COR-L47 (cell line): ENCODE measurements around the gene MTERF4.

Source experiments
- DNase-seq: peaks from one replicate; lab custom pipeline; 2025; lab: John Stamatoyannopoulos, UW

Gene MTERF4

GRCh38 chr2:241068942-241069810 is 32.9 kb downstream of the MTERF4 start:
- no peak for DNase-seq

- no peak for DNase-seq
Observed at GRCh38 chr2:241068136-241068941, 33.7 kb downstream of the MTERF4 start.

- no peak for DNase-seq
Observed at GRCh38 chr2:241067501-241068135, 34.5 kb downstream of the MTERF4 start.

- DNase-seq: no peak
Observed at GRCh38 chr2:241066893-241067341, 35.2 kb downstream of the MTERF4 start.

- no peak for DNase-seq
Observed at GRCh38 chr2:241066171-241066892, 35.8 kb downstream of the MTERF4 start.

- no peak for DNase-seq
Observed at GRCh38 chr2:241065355-241065803, 36.7 kb downstream of the MTERF4 start.

GRCh38 chr2:241064802-241065354 is 37.2 kb downstream of the MTERF4 start:
- DNase-seq: no peak

GRCh38 chr2:241064008-241064801 is 37.9 kb downstream of the MTERF4 start:
- no peak for DNase-seq

GRCh38 chr2:241063587-241063986 is 38.5 kb downstream of the MTERF4 start:
- no peak for DNase-seq

- no peak for DNase-seq
Observed at GRCh38 chr2:241063093-241063551, 39.0 kb downstream of the MTERF4 start.

GRCh38 chr2:241062389-241063092 is 39.5 kb downstream of the MTERF4 start:
- DNase-seq: no peak

GRCh38 chr2:241061275-241061674 is 40.8 kb downstream of the MTERF4 start:
- no peak for DNase-seq

GRCh38 chr2:241053576-241054251 is 48.4 kb downstream of the MTERF4 start:
- no peak for DNase-seq

- no peak for DNase-seq
Observed at GRCh38 chr2:241052677-241053360, 49.3 kb downstream of the MTERF4 start.

- no peak for DNase-seq
Observed at GRCh38 chr2:241051578-241052487, 50.3 kb downstream of the MTERF4 start.

- DNase-seq: no peak
Observed at GRCh38 chr2:241050624-241051577, 51.2 kb downstream of the MTERF4 start.
